CD4-positive, alpha-beta T cell treated with Interleukin-4 for 4 hours (primary cell): ENCODE measurements around the gene MRLN.
"Not testable (repeated sequence)": the region's sequence is repeated elsewhere in the genome, so short reads cannot be mapped to it uniquely, and the experiment has no call there.

Source experiments
- DNase-seq: peaks from one replicate; pipeline ENCODE4 v3.0.0-alpha.2; 2020

Gene MRLN

GRCh38 chr10:59744762-59745161 is 8.5 kb downstream of the MRLN start:
- DNase-seq: not testable (repeated sequence)

DNA sequence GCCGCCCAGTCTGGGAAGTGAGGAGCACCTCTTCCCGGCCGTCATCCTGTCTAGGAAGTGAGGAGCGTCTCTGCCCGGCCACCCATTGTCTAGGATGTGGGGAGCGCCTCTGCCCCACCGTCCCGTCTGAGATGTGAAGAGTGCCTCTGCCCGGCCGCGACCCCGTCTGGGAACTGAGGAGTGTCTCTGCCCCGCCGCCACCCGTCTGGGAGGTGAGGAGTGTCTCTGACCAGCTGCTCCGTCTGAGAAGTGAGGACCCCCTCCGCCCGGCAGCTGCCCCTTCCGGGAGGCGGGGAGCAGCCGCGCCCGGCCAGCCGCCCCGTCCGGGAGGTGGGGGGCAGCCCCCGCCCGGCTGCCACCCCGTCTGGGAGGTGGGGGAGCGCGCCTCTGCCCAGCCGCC is 9.1 kb downstream of the MRLN start:
- not testable (repeated sequence) for DNase-seq

DNA sequence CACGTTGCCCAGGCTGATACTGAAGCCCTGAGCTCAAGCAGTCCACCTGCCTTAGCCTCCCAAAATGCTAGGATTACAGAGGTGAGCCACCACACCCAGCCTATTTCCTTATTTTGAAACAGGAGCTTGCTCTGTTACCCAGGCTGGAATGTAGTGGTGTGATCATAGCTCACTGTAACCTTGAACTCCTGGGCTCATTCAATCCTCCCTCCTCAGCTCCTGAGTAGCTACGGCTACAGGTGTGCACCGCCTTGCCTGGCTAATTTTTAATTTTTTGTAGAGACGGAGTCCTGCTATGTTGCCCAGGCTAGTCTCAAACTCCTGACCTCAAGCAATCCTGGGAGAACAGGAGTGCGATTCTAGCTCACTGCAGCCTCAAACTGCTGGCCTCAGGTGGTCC is 11.7 kb downstream of the MRLN start:
- DNase-seq: no peak

DNA sequence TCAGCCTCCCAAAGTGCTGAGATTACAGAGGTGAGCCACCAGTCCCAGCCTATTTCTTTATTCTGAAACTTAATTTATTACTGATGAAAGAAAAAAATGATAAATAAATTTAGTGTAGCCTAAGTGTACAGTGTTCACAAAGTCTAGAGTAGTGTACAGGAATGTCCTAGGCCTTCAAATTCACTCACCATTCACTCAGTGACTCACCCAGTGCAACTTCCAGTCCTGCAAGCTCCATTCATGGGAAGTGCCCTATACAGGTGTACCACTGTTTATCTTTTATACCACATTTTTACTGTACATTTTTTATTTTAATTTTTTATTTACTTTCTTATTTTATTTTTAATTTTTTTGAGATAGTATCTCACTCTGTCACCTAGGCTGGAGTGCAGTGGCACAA is 12.2 kb downstream of the MRLN start:
- no peak for DNase-seq

- no peak for DNase-seq
These were observed 16.5 kb downstream of the MRLN start for GRCh38 chr10:59736749-59737148.

DNA sequence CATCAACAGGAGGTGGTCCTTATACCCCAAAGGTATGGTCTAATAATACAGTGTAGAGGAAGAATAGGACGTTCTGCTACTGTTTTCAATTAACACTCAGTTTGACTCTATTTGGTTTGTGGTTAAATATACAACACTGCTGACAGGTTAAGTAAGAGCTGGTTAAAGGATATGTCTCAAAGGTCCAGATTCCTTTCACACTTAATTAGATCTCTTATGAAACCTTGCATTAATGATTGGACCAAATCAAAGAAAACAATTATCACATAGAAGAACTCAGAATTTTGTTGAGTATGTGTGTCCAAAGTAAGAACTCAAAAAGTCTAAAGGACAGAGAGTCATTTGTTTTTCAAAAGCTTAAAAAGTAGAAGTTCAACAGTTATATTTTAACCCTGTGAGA is 18.0 kb downstream of the MRLN start:
- DNase-seq: no peak

DNA sequence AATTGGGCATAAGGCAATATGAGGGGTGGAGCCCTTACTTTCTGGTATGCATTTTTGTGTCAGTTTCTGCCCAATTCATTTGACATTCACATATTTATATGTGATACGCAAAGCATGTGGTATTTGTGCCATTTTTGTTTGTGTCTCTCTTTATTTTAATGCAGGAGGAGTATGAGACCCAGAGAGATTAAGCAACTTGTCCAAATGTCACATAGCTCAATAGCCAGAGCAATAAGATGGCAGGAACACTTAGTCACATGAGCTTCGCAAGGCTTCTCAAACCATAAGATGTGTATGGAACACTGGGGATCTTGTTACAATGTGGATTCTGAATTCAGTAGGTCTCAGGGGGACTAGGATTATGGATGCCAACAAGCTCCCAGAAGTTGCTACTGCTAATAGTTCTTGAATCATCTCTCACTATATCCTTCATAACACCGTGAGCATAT is 19.2 kb downstream of the MRLN start:
- DNase-seq: no peak

- not testable (repeated sequence) for DNase-seq
These were observed 19.8 kb downstream of the MRLN start for GRCh38 chr10:59733321-59734013.

DNA sequence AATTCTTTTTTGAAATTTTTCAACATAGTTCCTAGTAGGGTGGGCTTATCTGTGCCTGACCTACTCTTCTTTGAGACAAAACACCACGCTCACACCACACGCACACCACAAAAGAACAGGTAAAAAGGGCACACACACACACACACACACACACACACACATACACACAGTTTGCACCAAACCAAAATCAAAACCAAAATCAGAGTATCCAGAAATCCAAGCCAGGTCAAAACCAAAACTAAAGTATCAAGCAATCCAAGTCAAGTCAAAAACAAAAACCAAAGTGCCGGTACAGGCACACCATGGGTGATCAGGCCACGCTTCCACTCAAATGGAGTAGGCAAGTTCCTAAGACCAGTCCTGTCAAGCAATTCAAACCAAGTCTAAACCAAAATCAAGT is 20.4 kb downstream of the MRLN start:
- DNase-seq: not testable (repeated sequence)

DNA sequence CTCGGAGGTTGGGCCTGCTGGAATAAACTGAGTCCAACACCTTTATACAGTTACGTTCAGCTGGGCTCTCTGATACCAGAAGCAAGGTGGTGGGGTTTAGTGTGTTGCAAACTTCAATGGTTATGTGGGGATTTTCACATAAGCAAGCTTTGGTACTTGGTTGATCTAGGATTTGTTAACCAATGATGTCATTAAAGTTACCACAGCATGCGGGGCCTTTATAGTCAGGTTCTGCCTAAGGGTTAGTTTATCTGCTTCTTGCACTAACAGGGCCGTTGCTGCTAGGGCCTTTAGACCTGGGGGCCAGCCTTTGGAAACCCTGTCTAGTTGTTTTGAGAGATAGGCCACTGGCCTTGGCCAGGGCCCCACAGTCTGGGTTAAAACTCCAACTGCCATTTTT is 24.1 kb downstream of the MRLN start:
- DNase-seq: not testable (repeated sequence)

- no peak for DNase-seq
These were observed 28.9 kb downstream of the MRLN start for GRCh38 chr10:59724098-59724938.

- DNase-seq: no peak
These were observed 32.9 kb downstream of the MRLN start for GRCh38 chr10:59720377-59720776.

DNA sequence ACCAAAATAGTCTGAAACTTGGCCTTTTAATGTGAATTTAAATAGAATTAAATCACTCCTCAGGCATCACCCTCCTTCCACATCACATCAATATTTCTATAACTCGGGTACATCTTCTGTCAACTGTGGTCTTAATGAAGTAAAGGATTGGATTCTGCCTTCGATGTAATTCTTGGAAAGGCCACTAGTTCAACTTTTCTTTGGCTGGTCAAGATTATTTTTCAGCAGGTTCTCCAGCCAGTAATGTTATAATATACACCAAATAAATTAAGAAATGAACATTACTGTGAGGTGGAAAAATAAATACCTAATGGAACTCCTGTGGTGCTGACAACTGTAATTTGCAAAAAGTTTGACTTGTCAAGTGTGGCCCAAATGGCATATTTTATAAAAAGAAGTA is 33.9 kb downstream of the MRLN start:
- DNase-seq: no peak

GRCh38 chr10:59718257-59718656 is 35.0 kb downstream of the MRLN start:
- no peak for DNase-seq

DNA sequence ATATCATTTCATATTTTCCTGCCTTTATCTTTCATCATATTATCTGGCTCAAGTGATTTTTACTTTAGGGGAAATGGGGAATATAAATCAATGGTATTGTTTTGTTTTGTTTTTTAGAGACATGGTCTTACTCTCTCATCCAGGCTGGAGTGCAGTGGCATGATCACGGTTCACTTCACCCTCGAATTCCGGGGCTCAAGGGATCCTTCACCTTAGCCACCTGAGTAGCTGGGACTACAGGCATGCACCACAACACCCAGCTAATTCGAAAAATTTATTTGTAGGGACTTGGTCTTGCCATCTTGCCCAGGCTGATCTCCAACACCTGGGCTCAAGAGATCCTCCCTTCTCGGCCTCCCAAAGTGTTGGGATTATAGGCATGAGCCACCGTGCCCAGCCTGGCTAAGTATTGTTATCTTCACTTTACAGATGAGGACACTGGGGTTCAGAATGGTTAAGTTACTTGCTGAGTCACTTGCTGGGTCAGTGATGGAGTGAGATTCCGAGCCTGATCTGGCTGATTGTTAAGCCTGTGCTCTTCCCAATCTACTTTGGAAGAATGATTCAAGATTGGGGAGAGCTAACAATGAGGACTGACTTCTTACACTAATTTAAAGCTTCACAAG is 39.9 kb downstream of the MRLN start:
- no peak for DNase-seq

GRCh38 chr10:59711871-59712494 is 41.3 kb downstream of the MRLN start:
- DNase-seq: no peak

DNA sequence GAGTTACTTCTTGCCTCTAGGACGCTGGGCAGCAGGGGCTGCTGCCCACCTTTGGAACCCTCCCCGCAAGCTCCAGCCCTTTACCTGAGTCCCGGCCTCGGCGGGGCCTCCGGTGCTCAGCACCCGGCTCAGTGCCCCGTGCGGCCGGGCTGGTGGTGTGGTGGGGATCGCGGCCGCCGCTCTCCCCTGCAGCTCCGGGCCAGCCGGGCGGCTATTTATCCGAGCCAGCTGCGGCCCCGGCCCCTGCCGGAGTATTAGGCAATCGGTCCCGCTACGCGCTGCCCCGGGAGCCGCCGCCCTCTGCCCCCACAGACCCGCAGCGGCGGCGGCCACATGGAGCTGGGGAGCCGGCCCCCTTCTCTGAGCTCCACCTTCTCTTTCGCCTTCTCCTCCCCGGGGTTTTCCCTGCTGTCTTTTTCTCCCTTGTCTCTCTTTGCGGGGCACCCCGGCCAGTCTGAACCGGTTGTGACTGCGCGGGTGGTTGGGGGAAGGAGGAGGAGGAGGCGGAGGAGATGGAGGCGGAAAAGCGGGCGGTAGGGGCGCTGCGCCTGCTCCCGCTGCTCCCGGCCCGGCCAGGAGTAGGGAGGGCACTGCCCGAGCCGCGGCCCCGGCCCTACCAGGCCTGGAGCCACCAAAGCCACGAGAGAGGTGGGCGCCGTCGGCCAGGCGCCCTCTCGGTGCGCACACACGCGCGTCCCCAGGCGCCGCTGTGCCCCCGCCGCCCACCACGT is 43.7 kb downstream of the MRLN start, which contains the start of gene SLC16A9:
Gene SLC16A9 (minus strand): TSS at position 456 of the 731 bp plus-strand sequence. CDS start 25,559 bp downstream, outside the sequence.
- DNase-seq: no peak

- no peak for DNase-seq
These were observed 44.4 kb downstream of the MRLN start for GRCh38 chr10:59708816-59709394.

DNA sequence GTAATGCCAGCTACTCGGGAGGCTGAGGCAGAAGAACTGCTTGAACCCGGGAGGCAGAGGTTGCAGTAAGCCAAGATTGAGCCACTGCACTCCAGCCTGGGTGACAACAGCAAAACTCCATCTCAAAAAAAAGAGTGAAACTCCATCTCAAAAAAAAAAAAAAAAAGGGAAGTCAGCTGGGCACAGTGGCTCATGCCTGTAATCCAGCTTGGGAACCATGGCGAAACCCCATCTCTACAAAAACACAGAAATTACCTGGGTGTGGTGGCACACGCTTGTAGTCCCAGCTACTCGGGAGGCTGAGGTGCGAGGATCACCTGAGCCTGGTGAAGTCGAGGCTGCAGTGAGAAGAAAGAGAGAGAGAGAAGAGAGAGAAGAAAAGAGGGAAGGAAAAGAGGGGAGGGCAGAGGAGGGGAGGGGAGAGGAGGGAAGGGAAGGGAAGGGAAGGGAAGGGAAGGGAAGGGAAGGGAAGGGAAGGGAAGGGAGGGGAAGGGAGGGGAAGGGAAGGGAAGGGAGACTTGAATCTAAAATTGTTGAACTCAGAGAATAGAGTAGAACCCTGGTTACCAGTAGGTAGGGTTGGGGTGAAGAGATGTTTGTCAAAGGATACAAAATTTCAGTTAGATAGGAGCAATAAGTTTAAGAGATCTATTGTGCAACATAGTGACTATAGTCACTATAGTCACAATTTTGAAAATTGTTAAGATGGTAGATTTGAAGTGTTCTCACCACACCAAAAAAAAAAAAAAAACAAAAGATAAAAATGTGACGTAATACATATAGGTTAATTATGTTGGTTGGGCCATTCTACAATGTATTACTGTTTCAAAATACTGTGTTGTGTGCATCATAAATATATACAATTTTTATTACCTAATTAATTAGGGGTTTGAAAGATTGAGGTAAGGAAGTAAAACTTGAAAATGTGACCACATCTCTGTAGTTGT is 46.1 kb downstream of the MRLN start:
- no peak for DNase-seq

GRCh38 chr10:59705931-59706330 is 47.3 kb downstream of the MRLN start:
- DNase-seq: no peak

DNA sequence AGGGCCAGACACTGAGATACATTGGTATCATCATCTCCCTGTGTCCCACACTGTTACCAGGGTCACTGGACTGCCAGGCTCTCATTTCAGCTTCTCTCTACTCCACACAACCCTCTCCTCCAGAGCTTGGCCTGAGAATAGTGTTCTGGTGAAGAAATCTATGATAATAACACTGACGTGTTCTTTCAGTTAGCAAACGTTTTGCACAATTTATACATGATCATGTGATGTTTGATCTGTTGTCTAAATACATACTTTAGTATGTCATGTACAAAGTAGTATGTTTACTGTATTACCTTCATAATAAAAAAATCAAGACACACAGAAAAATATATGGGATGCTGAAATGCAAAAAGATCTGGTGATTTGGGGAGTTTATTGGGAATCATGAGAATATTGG is 48.6 kb downstream of the MRLN start:
- DNase-seq: no peak
